Stimulated activated CD4-positive, alpha-beta T cell treated with anti-CD3 and anti-CD28 coated beads, Interleukin-1b, Interleukin-23, amount 100 ng/mL, for 48 hours (primary cell): ENCODE results near the gene FAM117B.
A peak's percentile ranks its signal among the peaks of the same experiment; 100 is the strongest.

Experiments
- DNase-seq: peaks from one replicate; pipeline ENCODE4 v3.0.0-alpha.2; 2020

The FAM117B gene

GRCh38 chr2:202634556-202635427, at the start of gene FAM117B:
FAM117B (plus strand) TSS chr2:202634969; CDS start chr2:202635188, 219 bp downstream.
- DNase-seq, result peak; percentile 98

GRCh38 chr2:202588647-202589581, 45.9 kb upstream of the FAM117B start:
- DNase-seq, result peak; percentile 65

GRCh38 chr2:202589582-202589949, 45.2 kb upstream of the FAM117B start:
- no peak for DNase-seq

GRCh38 chr2:202592566-202592965, 42.2 kb upstream of the FAM117B start:
- DNase-seq, result no peak

- no peak for DNase-seq
Measured at GRCh38 chr2:202599105-202599504, 35.7 kb upstream of the FAM117B start.

- DNase-seq, result no peak
Measured at GRCh38 chr2:202599911-202600310, 34.9 kb upstream of the FAM117B start.

GRCh38 chr2:202604699-202605098, 30.1 kb upstream of the FAM117B start:
- DNase-seq, result no peak

GRCh38 chr2:202605174-202605573, 29.6 kb upstream of the FAM117B start:
- no peak for DNase-seq

GRCh38 chr2:202608142-202608852, 26.5 kb upstream of the FAM117B start:
- DNase-seq, result no peak

GRCh38 chr2:202609381-202610145, 25.2 kb upstream of the FAM117B start:
- peak; percentile 30 for DNase-seq

- DNase-seq, result no peak
Measured at GRCh38 chr2:202610380-202610779, 24.4 kb upstream of the FAM117B start.

GRCh38 chr2:202612145-202612544, 22.6 kb upstream of the FAM117B start:
- no peak for DNase-seq

- no peak for DNase-seq
Measured at GRCh38 chr2:202613479-202613878, 21.3 kb upstream of the FAM117B start.

GRCh38 chr2:202624133-202624532, 10.6 kb upstream of the FAM117B start:
- DNase-seq, result no peak

- no peak for DNase-seq
Measured at GRCh38 chr2:202627042-202627441, 7.7 kb upstream of the FAM117B start.

- no peak for DNase-seq
Measured at GRCh38 chr2:202628646-202629198, 6.0 kb upstream of the FAM117B start.

- no peak for DNase-seq
Measured at GRCh38 chr2:202632682-202633290, 2.0 kb upstream of the FAM117B start.

- no peak for DNase-seq
Measured at GRCh38 chr2:202633470-202633869, 1.3 kb upstream of the FAM117B start.

- peak; percentile 84 for DNase-seq
Measured at GRCh38 chr2:202635428-202636212, 851 bp downstream of the FAM117B start.

- DNase-seq, result no peak
Measured at GRCh38 chr2:202636213-202636513, 1.4 kb downstream of the FAM117B start.

GRCh38 chr2:202638721-202639120, 4.0 kb downstream of the FAM117B start:
- no peak for DNase-seq
